HG02981 (cell line): ENCODE results near the gene SVIL.
"Not testable (repeated sequence)": the region's sequence is repeated elsewhere in the genome, so short reads cannot be mapped to it uniquely, and the experiment has no call there.

ENCODE experiments used
- ATAC-seq: cut with Tn5 transposase; IDR thresholded peaks from one replicate; pipeline ENCODE4 v1.9.1; 2021; ENCODE audit warnings: mild to moderate bottlenecking, moderate library complexity; ENCODE audit not compliant: unreplicated experiment

Gene SVIL

GRCh38 chr10:29469481-29470354 is 165.1 kb downstream of the SVIL start:
- no peak for ATAC-seq

- ATAC-seq: no peak
These were observed 169.4 kb downstream of the SVIL start for GRCh38 chr10:29465384-29465783.

GRCh38 chr10:29464671-29465171 is 170.1 kb downstream of the SVIL start:
- ATAC-seq: not testable (repeated sequence)

- ATAC-seq: no peak
These were observed 173.7 kb downstream of the SVIL start for GRCh38 chr10:29461042-29461441.

GRCh38 chr10:29458190-29458589 is 176.6 kb downstream of the SVIL start:
- ATAC-seq: not testable (repeated sequence)

- ATAC-seq: no peak
These were observed 179.7 kb downstream of the SVIL start for GRCh38 chr10:29455095-29455494.

- ATAC-seq: no peak
These were observed 180.5 kb downstream of the SVIL start for GRCh38 chr10:29454250-29454649.

GRCh38 chr10:29452546-29452945 is 182.2 kb downstream of the SVIL start:
- ATAC-seq: no peak

- no peak for ATAC-seq
These were observed 182.8 kb downstream of the SVIL start for GRCh38 chr10:29451946-29452345.

- ATAC-seq: no peak
These were observed 184.4 kb downstream of the SVIL start for GRCh38 chr10:29450405-29450804.

- ATAC-seq: peak; percentile 74
These were observed 185.8 kb downstream of the SVIL start for GRCh38 chr10:29448756-29449592.

GRCh38 chr10:29448125-29448524 is 186.6 kb downstream of the SVIL start:
- no peak for ATAC-seq

GRCh38 chr10:29446327-29446726 is 188.4 kb downstream of the SVIL start:
- no peak for ATAC-seq

- ATAC-seq: no peak
These were observed 190.8 kb downstream of the SVIL start for GRCh38 chr10:29443745-29444523.

- no peak for ATAC-seq
These were observed 193.8 kb downstream of the SVIL start for GRCh38 chr10:29440981-29441380.

- ATAC-seq: not testable (repeated sequence)
These were observed 195.8 kb downstream of the SVIL start for GRCh38 chr10:29439005-29439404.

- ATAC-seq: no peak
These were observed 196.5 kb downstream of the SVIL start for GRCh38 chr10:29438271-29438670.

- ATAC-seq: no peak
These were observed 196.9 kb downstream of the SVIL start for GRCh38 chr10:29437871-29438270.

GRCh38 chr10:29435809-29436501 is 198.8 kb downstream of the SVIL start:
- no peak for ATAC-seq

GRCh38 chr10:29434111-29434510 is 200.7 kb downstream of the SVIL start:
- no peak for ATAC-seq
